ENCODE measurements around the gene MATN1. TPM values are rescaled to one million over a fixed set of nuclear protein-coding genes. Genes with fewer than 3 reads are reported as not detected.

Gene MATN1
- total and polyA plus RNA-seq, 7 donors, result 0.09 to 0.54 (median 0.36) TPM; not detected in 4

- intact Hi-C loops (cut with DNase I), result no loop called here
- H3K27ac ChIP-seq, result peak overlapping the region in 1 of 4 donors; percentile 74
- H3K4me1 ChIP-seq, result no peaks in the 10 kb centered on the region
- peak overlapping the region in 2 of 4 donors; percentile 6 to 7 for H3K4me3 ChIP-seq
- no peak for DNase-seq
- H3K9me3 ChIP-seq, result no peaks in the 10 kb centered on the region
- TF ChIP-seq CTCF (IDR thresholded peaks at IDR 0.05) (no peak), POLR2A (IDR thresholded peaks at IDR 0.05) (no peak), POLR2AphosphoS5 (IDR thresholded peaks at IDR 0.05) (peak in 1 of 4 donors; percentile 8)
- WGBS, 2 donors, result 61 to 86% methylated on average over 9 of the region's 9 CpGs
- no peaks in the 10 kb centered on the region for H3K36me3 ChIP-seq
- H3K27me3 ChIP-seq, result no peaks in the 10 kb centered on the region
These were observed 31.3 kb upstream of the MATN1 start for GRCh38 chr1:30754684-30755171.

- H3K4me1 ChIP-seq, result no peaks in the 10 kb centered on the region
- H3K27me3 ChIP-seq, result no peaks in the 10 kb centered on the region
- no peak for DNase-seq
- H3K9me3 ChIP-seq, result no peaks in the 10 kb centered on the region
- H3K36me3 ChIP-seq, result no peaks in the 10 kb centered on the region
- WGBS, 2 donors, result 51 to 84% methylated on average over 13 of the region's 13 CpGs
- peak in 3 of 4 donors; percentile 26 to 86 (median 60) for TF ChIP-seq EP300 (IDR thresholded peaks at IDR 0.05)
- peak in 2 of 4 donors; percentile 36 to 40 for TF ChIP-seq POLR2AphosphoS5 (IDR thresholded peaks at IDR 0.05)
- TF ChIP-seq POLR2A (IDR thresholded peaks at IDR 0.05), result no peak
- intact Hi-C loops (cut with DNase I), result no loop called here
- H3K27ac ChIP-seq, result peak overlapping the region in 2 of 4 donors; percentile 50 to 52
- H3K4me3 ChIP-seq, result no peak overlapping the region
These were observed 30.3 kb upstream of the MATN1 start for GRCh38 chr1:30753660-30754123.

- DNase-seq, result no peak
- intact Hi-C loops (cut with DNase I), result no loop called here
- TF ChIP-seq POLR2A (IDR thresholded peaks at IDR 0.05) (no peak), CTCF (IDR thresholded peaks at IDR 0.05) (no peak), POLR2AphosphoS5 (IDR thresholded peaks at IDR 0.05) (no peak), EP300 (IDR thresholded peaks at IDR 0.05) (no peak)
- peak overlapping the region in 2 of 4 donors; percentile 2 to 42 for H3K27ac ChIP-seq
- H3K4me1 ChIP-seq, result no peaks in the 10 kb centered on the region
- H3K27me3 ChIP-seq, result no peaks in the 10 kb centered on the region
- H3K36me3 ChIP-seq, result no peaks in the 10 kb centered on the region
- 52 to 78% methylated on average over 3 of the region's 3 CpGs for WGBS, 2 donors
- no peaks in the 10 kb centered on the region for H3K9me3 ChIP-seq
- H3K4me3 ChIP-seq, result no peak overlapping the region
These were observed 29.7 kb upstream of the MATN1 start for GRCh38 chr1:30753118-30753517.

- no peak overlapping the region for H3K4me3 ChIP-seq
- DNase-seq, result no peak
- H3K4me1 ChIP-seq, result no peaks in the 10 kb centered on the region
- H3K9me3 ChIP-seq, result no peaks in the 10 kb centered on the region
- H3K27me3 ChIP-seq, result no peaks in the 10 kb centered on the region
- no peak overlapping the region for H3K27ac ChIP-seq
- 69 to 71% methylated on average over 9 of the region's 9 CpGs for WGBS, 2 donors
- TF ChIP-seq CTCF (IDR thresholded peaks at IDR 0.05), result no peak
- TF ChIP-seq POLR2A (IDR thresholded peaks at IDR 0.05), result no peak
- TF ChIP-seq EP300 (IDR thresholded peaks at IDR 0.05), result no peak
- no peak for TF ChIP-seq POLR2AphosphoS5 (IDR thresholded peaks at IDR 0.05)
- no peaks in the 10 kb centered on the region for H3K36me3 ChIP-seq
- intact Hi-C loops (cut with DNase I), result no loop called here
These were observed 29.2 kb upstream of the MATN1 start for GRCh38 chr1:30752651-30752908.

GRCh38 chr1:30751830-30752650 is 28.7 kb upstream of the MATN1 start:
- 64 to 79% methylated on average over 8 of the region's 8 CpGs for WGBS, 2 donors
- DNase-seq, result no peak
- Histone ChIP-seq H3K27ac (no peak overlapping the region), H3K36me3 (no peaks in the 10 kb centered on the region), H3K4me3 (no peak overlapping the region), H3K4me1 (no peaks in the 10 kb centered on the region), H3K9me3 (no peaks in the 10 kb centered on the region), H3K27me3 (no peaks in the 10 kb centered on the region)
- TF ChIP-seq POLR2AphosphoS5 (IDR thresholded peaks at IDR 0.05), result no peak
- TF ChIP-seq EP300 (IDR thresholded peaks at IDR 0.05), result no peak
- TF ChIP-seq CTCF (IDR thresholded peaks at IDR 0.05), result no peak
- TF ChIP-seq POLR2A (IDR thresholded peaks at IDR 0.05), result no peak
- intact Hi-C loops (cut with DNase I), result no loop called here
